ENCODE results near the gene MALT1.

GRCh38 chr18:58699551-58699950 lies 28.3 kb downstream of the MALT1 start:
- TF ChIP-seq CTCF (conservative IDR thresholded peaks at IDR 0.05; ENCODE audit: low read depth, low read length): no peak
- no peak for TF ChIP-seq EZH2phosphoT487 (IDR thresholded peaks at IDR 0.05; ENCODE audit: borderline replicate concordance, low read length)

Measured in PC-3 (cell line).